ENCODE data around the gene BAHCC1. TPM values are rescaled to one million over a fixed set of nuclear protein-coding genes. Genes with fewer than 3 reads are reported as not detected.

The BAHCC1 gene
- 12.4 and 14.3 TPM in 2 replicates for total RNA-seq

GRCh38 chr17:81394921-81395599, at the start of gene BAHCC1:
Gene BAHCC1, plus strand, starts transcription at chr17:81395457. Its CDS starts 4,283 bp downstream, at chr17:81399740.

GRCh38 chr17:81512562-81513371, 117.5 kb downstream of the BAHCC1 start, which contains the start of gene ACTG1:
Gene ACTG1, minus strand, starts transcription at chr17:81512799. Its CDS starts 445 bp downstream, at chr17:81512354.

Other genes starting within 250 kb of the BAHCC1 start
- gene PVALEF, start 229.9 kb upstream of the BAHCC1 start, total RNA-seq: not detected in 2 replicates
- 1.0 and 1.5 TPM in 2 replicates for gene AATK, start 229.2 kb upstream of the BAHCC1 start, total RNA-seq
- 6.1 and 7.6 TPM in 2 replicates for gene CEP131, start 172.5 kb upstream of the BAHCC1 start, total RNA-seq
- gene TEPSIN, start 156.4 kb upstream of the BAHCC1 start, total RNA-seq: 10.5 and 13.8 TPM in 2 replicates
- gene NDUFAF8, start 156.1 kb upstream of the BAHCC1 start, total RNA-seq: 29.5 and 30.1 TPM in 2 replicates
- 132 and 163 TPM in 2 replicates for gene SLC38A10, start 100.2 kb upstream of the BAHCC1 start, total RNA-seq
- 10,617 and 11,641 TPM in 2 replicates for gene ACTG1, start 117.3 kb downstream of the BAHCC1 start, total RNA-seq
- 2.0 and 11.0 TPM in 2 replicates for gene FSCN2, start 132.9 kb downstream of the BAHCC1 start, total RNA-seq
- 19.3 and 22.9 TPM in 2 replicates for gene FAAP100, start 156.9 kb downstream of the BAHCC1 start, total RNA-seq
- gene NPLOC4, start 241.7 kb downstream of the BAHCC1 start, total RNA-seq: 91.2 and 127 TPM in 2 replicates
- gene TSPAN10, start 241.7 kb downstream of the BAHCC1 start, total RNA-seq: 3.6 TPM in 2 replicates

All from smooth muscle cell of the pulmonary artery (primary cell).